ENCODE measurements around the gene OR6B3.

- TF ChIP-seq POLR2A (IDR thresholded peaks at IDR 0.05) (no peak), CTCF (IDR thresholded peaks at IDR 0.05) (no peak), POLR2AphosphoS5 (IDR thresholded peaks at IDR 0.05) (no peak)
These were observed 797 bp downstream of the OR6B3 start for GRCh38 chr2:240052524-240052923.
